ENCODE results near the gene CTDSPL. TPM values are rescaled to one million over a fixed set of nuclear protein-coding genes. Genes with fewer than 3 reads are reported as not detected.

The CTDSPL gene
- polyA plus RNA-seq, 1 of the 3 experiments (the other 2 are of a cell fraction) = 22.1 TPM

GRCh38 chr3:38022301-38022700 lies 160.6 kb downstream of the CTDSPL start:
- Histone ChIP-seq H3F3A (replicated peaks; ENCODE audit: insufficient read depth) (peaks cover 13% of the 10 kb centered on the region), H3K27me3 (ENCODE audit: insufficient read depth) (no peaks in the 10 kb centered on the region), H4K20me1 (ENCODE audit: insufficient read depth) (peaks cover under 1% of the 10 kb centered on the region; the same call in 1 of the 2 replicates), H3K9me3 (no peaks in the 10 kb centered on the region), H3K27ac (ENCODE audit: low read depth in 2 of 2, low read length in 1 of 2) (no peak overlapping the region), H3K79me2 (ENCODE audit: insufficient read depth) (peaks cover 10% of the 10 kb centered on the region; the same call in 1 of the 2 replicates), H3K9ac (no peak overlapping the region), H3K4me2 (no peak overlapping the region), H3K36me3 (replicated peaks in 1 of 2; ENCODE audit: control insufficient read depth in 1 of 2, insufficient read depth in 2 of 2, low read length in 1 of 2) (peaks cover 0 to 2% of the 10 kb centered on the region in 2 experiments), H3K4me1 (ENCODE audit: control insufficient read depth in 1 of 2, insufficient read depth in 2 of 2, low read depth in 1 of 2, low read length in 1 of 2) (peaks cover 6 to 49% of the 10 kb centered on the region in 2 experiments; a peak in 1 of 4 replicates), H3K9me2 (no peaks in the 10 kb centered on the region), H3K4me3 (ENCODE audit: low read depth in 2 of 2, low read length in 1 of 2) (no peak overlapping the region), H2AFZ (ENCODE audit: low read depth) (no peak overlapping the region)
- TF ChIP-seq YY1 (IDR thresholded peaks at IDR 0.05; ENCODE audit: low read depth) (no peak), ELF1 (IDR thresholded peaks at IDR 0.05) (no peak), EZH2phosphoT487 (IDR thresholded peaks at IDR 0.05; ENCODE audit: borderline replicate concordance, low read depth) (no peak), SMC3 (IDR thresholded peaks at IDR 0.05; ENCODE audit: low read depth, low read length) (no peak), RAD21 (IDR thresholded peaks at IDR 0.05; ENCODE audit: low read length) (no peak), GATA2 (CRISPR knock-in tag; IDR thresholded peaks at IDR 0.05) (no peak), FOXJ3 (CRISPR knock-in tag; IDR thresholded peaks at IDR 0.05) (no peak), TCF12 (IDR thresholded peaks at IDR 0.05) (no peak), NRF1 (IDR thresholded peaks at IDR 0.05; ENCODE audit: low read depth, low read length) (no peak), RCOR1 (IDR thresholded peaks at IDR 0.05; ENCODE audit: low read length) (no peak), TAF1 (IDR thresholded peaks at IDR 0.05; ENCODE audit: borderline replicate concordance, low read depth, low read length) (no peak), NFIC (IDR thresholded peaks at IDR 0.05; ENCODE audit: borderline replicate concordance) (no peak), FOXM1 (IDR thresholded peaks at IDR 0.05; ENCODE audit: low read depth) (no peak), EP300 (IDR thresholded peaks at IDR 0.05; ENCODE audit: borderline replicate concordance in 1 of 2, low read depth in 1 of 2, low read length in 1 of 2) (no peak)
- DNase-seq = no peak
- POLR2A ChIA-PET = no interaction called here
- CTCF ChIA-PET = interaction anchor here (1.0 to 1.6 kb wide), 2 partner anchors 19 to 458 kb away, joined by 3 to 8 read pairs; no protein-coding TSS in a partner anchor
- no CpG with 5 or more reads among the region's 3 CpGs for WGBS (ENCODE audit: low lambda C conversion rate)

- Histone ChIP-seq H3K27ac (ENCODE audit: low read depth in 2 of 2, low read length in 1 of 2) (no peak overlapping the region), H3K36me3 (replicated peaks in 1 of 2; ENCODE audit: control insufficient read depth in 1 of 2, insufficient read depth in 2 of 2, low read length in 1 of 2) (peaks cover 0 to 2% of the 10 kb centered on the region in 2 experiments), H3K4me1 (ENCODE audit: control insufficient read depth in 1 of 2, insufficient read depth in 2 of 2, low read depth in 1 of 2, low read length in 1 of 2) (peaks cover 6 to 41% of the 10 kb centered on the region in 2 experiments; a peak in 1 of 4 replicates), H3K9me2 (no peaks in the 10 kb centered on the region), H2AFZ (ENCODE audit: low read depth) (no peak overlapping the region), H3K9me3 (no peaks in the 10 kb centered on the region), H3K9ac (no peak overlapping the region), H4K20me1 (ENCODE audit: insufficient read depth) (peaks cover 3% of the 10 kb centered on the region; the same call in 1 of the 2 replicates), H3F3A (replicated peaks; ENCODE audit: insufficient read depth) (peaks cover 13% of the 10 kb centered on the region), H3K27me3 (ENCODE audit: insufficient read depth) (no peaks in the 10 kb centered on the region), H3K4me2 (peak overlapping the region; percentile 88), H3K79me2 (ENCODE audit: insufficient read depth) (peaks cover 10% of the 10 kb centered on the region; the same call in 1 of the 2 replicates), H3K4me3 (ENCODE audit: low read depth in 2 of 2, low read length in 1 of 2) (peak overlapping the region in 1 of 2 experiments; percentile 73; a peak in 2 of 4 replicates)
- DNase-seq = no peak
- ChIA-PET CTCF (interaction anchor here (0.9 to 1.6 kb wide), 3 partner anchors 18 to 457 kb away, joined by 3 to 8 read pairs (median 3); no protein-coding TSS in a partner anchor), POLR2A (no interaction called here)
- WGBS (ENCODE audit: low lambda C conversion rate) = 93% methylated on average over 6 of the region's 6 CpGs
- no peak for TF ChIP-seq JUND (IDR thresholded peaks at IDR 0.05)
- TF ChIP-seq ELF1 (IDR thresholded peaks at IDR 0.05) = no peak
- TF ChIP-seq GATA2 (CRISPR knock-in tag; IDR thresholded peaks at IDR 0.05) = no peak
- no peak for TF ChIP-seq USF1 (IDR thresholded peaks at IDR 0.05; ENCODE audit: borderline replicate concordance, low read depth)
- no peak for TF ChIP-seq CHD2 (IDR thresholded peaks at IDR 0.05; ENCODE audit: low read length, partially characterized antibody)
- no peak for TF ChIP-seq PBX3 (IDR thresholded peaks at IDR 0.05)
- no peak for TF ChIP-seq RCOR1 (IDR thresholded peaks at IDR 0.05; ENCODE audit: low read length)
- TF ChIP-seq RFX5 (IDR thresholded peaks at IDR 0.05; ENCODE audit: low read length) = no peak
- TF ChIP-seq REST (IDR thresholded peaks at IDR 0.05; ENCODE audit: low read depth, low read length) = no peak
- TF ChIP-seq YY1 (IDR thresholded peaks at IDR 0.05; ENCODE audit: low read depth) = no peak
- TF ChIP-seq NFIC (IDR thresholded peaks at IDR 0.05; ENCODE audit: borderline replicate concordance) = no peak
- TF ChIP-seq EZH2phosphoT487 (IDR thresholded peaks at IDR 0.05; ENCODE audit: borderline replicate concordance, low read depth) = no peak
Measured at GRCh38 chr3:38022896-38023709, 161.4 kb downstream of the CTDSPL start.

All from SK-N-SH (cell line).